ENCODE results near the gene ADAMTSL3. TPM values are rescaled to one million over a fixed set of nuclear protein-coding genes. Genes with fewer than 3 reads are reported as not detected.
A peak's percentile ranks its signal among the peaks of the same experiment; 100 is the strongest.
"Not testable (repeated sequence)": the region's sequence is repeated elsewhere in the genome, so short reads cannot be mapped to it uniquely, and the experiment has no call there.

Gene ADAMTSL3
- total RNA-seq, 4 donors from 2014 or later = 16.2 to 19.7 (median 19.3) TPM

DNA sequence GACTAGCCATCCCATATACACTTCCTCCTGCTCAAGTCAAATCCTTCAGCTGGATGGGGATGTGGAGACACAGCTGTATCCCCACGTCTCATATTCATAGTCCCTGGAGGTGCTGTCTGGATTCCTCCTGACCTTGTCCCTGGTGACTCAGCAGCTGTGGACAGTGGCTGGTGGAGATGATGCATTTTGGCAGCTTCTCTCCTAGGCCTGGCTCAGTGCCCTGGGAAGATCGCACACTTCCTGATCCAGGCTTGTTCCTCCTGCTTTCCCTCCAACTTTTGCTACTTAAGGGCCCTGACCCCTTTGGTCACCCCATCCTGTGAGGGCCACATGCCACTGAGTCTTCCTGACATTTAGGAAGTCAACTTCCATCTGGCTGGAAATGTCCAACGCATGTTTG lies 44.4 kb downstream of the ADAMTSL3 start:
- 71 to 74% methylated on average over 3 of the region's 3 CpGs for WGBS, 2 donors
- no peaks in the 10 kb centered on the region for H3K27me3 ChIP-seq
- H3K4me3 ChIP-seq = no peak overlapping the region
- DNase-seq (ENCODE audit: low spot score in 2 of 2) = peak in 1 of 2 donors; percentile 16
- H3K9me3 ChIP-seq = no peaks in the 10 kb centered on the region
- H3K27ac ChIP-seq = no peak overlapping the region
- H3K36me3 ChIP-seq = no peaks in the 10 kb centered on the region
- peaks cover 0 to 23% (median 2%) of the 10 kb centered on the region in 4 donors for H3K4me1 ChIP-seq
- TF ChIP-seq EP300 (IDR thresholded peaks at IDR 0.05) (no peak), POLR2A (IDR thresholded peaks at IDR 0.05) (no peak)
- TF ChIP-seq, protein P1, sequence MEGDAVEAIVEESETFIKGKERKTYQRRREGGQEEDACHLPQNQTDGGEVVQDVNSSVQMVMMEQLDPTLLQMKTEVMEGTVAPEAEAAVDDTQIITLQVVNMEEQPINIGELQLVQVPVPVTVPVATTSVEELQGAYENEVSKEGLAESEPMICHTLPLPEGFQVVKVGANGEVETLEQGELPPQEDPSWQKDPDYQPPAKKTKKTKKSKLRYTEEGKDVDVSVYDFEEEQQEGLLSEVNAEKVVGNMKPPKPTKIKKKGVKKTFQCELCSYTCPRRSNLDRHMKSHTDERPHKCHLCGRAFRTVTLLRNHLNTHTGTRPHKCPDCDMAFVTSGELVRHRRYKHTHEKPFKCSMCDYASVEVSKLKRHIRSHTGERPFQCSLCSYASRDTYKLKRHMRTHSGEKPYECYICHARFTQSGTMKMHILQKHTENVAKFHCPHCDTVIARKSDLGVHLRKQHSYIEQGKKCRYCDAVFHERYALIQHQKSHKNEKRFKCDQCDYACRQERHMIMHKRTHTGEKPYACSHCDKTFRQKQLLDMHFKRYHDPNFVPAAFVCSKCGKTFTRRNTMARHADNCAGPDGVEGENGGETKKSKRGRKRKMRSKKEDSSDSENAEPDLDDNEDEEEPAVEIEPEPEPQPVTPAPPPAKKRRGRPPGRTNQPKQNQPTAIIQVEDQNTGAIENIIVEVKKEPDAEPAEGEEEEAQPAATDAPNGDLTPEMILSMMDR (IDR thresholded peaks at IDR 0.05) = no peak

DNA sequence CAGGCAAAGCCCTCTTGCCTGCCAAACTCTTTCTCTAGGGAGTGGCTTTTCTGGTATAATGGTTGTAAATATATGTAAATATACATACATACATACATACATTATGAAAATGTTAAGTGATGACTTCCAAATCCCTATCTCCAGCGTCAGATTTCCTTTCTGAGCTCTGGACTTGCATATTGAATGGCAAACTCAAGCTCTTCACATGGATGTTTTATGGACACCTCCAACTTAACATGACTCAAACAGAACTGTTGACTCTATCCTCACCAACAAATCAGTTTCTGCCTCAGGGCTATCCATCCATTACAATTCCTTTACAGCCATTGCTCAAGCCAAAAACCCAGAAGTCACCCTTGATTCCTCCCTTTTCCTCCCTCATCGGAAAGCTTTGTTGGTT lies 45.1 kb downstream of the ADAMTSL3 start:
- DNase-seq (ENCODE audit: low spot score in 2 of 2) = no peak
- 63 to 78% methylated on average over 2 of the region's 2 CpGs for WGBS, 2 donors
- TF ChIP-seq EP300 (IDR thresholded peaks at IDR 0.05) = no peak

DNA sequence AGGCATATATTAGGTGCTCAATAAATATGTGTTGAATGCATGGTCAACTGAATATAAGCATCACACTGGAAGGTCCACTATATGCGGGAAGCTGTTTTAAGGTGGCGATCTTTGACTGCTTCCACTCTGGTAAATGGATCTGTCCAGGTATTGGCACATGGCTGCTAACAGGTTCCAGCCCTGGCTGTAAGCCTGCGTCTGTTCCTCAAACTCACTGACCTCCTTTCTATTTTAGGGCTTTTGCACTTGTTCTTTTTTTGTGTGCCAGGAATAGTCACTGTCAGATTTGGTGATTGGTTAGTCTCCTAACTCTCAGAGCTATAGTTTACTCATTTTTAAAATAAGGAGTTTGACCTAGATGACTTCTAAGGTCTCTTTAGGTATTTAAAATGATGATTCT lies 46.2 kb downstream of the ADAMTSL3 start:
- TF ChIP-seq EP300 (IDR thresholded peaks at IDR 0.05) (no peak), POLR2A (IDR thresholded peaks at IDR 0.05) (no peak)
- TF ChIP-seq, protein P1 (IDR thresholded peaks at IDR 0.05) = no peak
- no peak for DNase-seq (ENCODE audit: low spot score in 2 of 2)
- no peaks in the 10 kb centered on the region for H3K36me3 ChIP-seq
- H3K9me3 ChIP-seq = no peaks in the 10 kb centered on the region
- H3K27me3 ChIP-seq = no peaks in the 10 kb centered on the region
- H3K4me3 ChIP-seq = no peak overlapping the region
- WGBS, 2 donors = 92 to 96% methylated on average over 3 of the region's 3 CpGs
- peaks cover 0 to 12% (median 0%) of the 10 kb centered on the region in 4 donors for H3K4me1 ChIP-seq
- no peak overlapping the region for H3K27ac ChIP-seq

More for the DNA sequence above, 45.1 kb downstream of the ADAMTSL3 start:
- Histone ChIP-seq H3K27ac (no peak overlapping the region), H3K36me3 (no peaks in the 10 kb centered on the region), H3K4me3 (no peak overlapping the region), H3K27me3 (no peaks in the 10 kb centered on the region), H3K9me3 (no peaks in the 10 kb centered on the region), H3K4me1 (peaks cover 0 to 22% (median 2%) of the 10 kb centered on the region in 4 donors)

DNA sequence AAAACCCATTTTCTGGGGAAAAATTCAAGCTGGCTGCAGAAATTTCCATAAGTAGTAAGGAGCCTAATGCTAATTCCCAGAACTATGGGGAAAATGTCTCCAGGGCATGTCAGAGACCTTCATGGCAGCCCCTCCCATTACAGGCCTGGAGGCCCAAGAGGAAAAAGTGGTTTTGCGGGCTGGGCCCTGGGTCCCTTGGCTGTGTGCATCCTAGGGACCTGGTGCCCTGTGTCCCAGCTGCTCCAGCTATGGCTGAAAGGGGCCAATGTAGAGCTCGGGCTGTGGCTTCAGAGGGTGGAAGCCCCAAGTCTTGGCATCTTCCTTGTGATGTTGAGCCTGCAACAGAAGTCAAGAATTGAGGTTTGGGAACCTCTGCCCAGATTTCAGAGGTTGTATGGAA lies 48.4 kb downstream of the ADAMTSL3 start:
- not testable (repeated sequence) for H3K36me3 ChIP-seq; H3K9me3 ChIP-seq; H3K4me1 ChIP-seq; H3K4me3 ChIP-seq; DNase-seq (ENCODE audit: low spot score in 2 of 2); H3K27ac ChIP-seq; H3K27me3 ChIP-seq
- WGBS, 2 donors = 85 to 96% methylated on average over 2 of the region's 2 CpGs

DNA sequence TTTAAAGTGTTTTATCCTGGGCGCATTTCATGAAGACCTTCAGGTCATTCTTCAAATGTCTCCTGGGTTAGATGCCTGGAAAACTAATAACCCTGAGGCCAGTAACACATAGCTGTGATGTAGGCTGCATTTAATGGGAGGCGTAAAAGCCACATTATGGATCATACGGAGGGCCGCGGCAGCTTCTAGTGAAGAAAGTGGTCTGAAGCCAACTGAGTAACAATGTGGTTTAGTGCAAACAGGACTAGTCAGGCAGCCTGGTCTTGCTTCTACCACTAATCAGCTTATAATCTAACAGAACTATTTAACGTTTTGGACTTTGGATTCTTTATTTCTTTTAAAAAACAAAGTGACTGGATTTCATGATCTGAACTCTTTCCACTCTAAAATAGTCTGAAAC lies 54.4 kb downstream of the ADAMTSL3 start:
- no peaks in the 10 kb centered on the region for H3K9me3 ChIP-seq
- WGBS, 2 donors = 90 to 93% methylated on average over 6 of the region's 6 CpGs
- H3K4me1 ChIP-seq = peaks cover 0 to 10% (median 0%) of the 10 kb centered on the region in 4 donors
- DNase-seq (ENCODE audit: low spot score in 2 of 2) = no peak
- no peak overlapping the region for H3K4me3 ChIP-seq
- no peak overlapping the region for H3K27ac ChIP-seq
- no peak for TF ChIP-seq POLR2A (IDR thresholded peaks at IDR 0.05)
- TF ChIP-seq EP300 (IDR thresholded peaks at IDR 0.05) = no peak
- TF ChIP-seq, protein P1 (IDR thresholded peaks at IDR 0.05) = no peak
- H3K36me3 ChIP-seq = no peaks in the 10 kb centered on the region
- H3K27me3 ChIP-seq = no peaks in the 10 kb centered on the region

DNA sequence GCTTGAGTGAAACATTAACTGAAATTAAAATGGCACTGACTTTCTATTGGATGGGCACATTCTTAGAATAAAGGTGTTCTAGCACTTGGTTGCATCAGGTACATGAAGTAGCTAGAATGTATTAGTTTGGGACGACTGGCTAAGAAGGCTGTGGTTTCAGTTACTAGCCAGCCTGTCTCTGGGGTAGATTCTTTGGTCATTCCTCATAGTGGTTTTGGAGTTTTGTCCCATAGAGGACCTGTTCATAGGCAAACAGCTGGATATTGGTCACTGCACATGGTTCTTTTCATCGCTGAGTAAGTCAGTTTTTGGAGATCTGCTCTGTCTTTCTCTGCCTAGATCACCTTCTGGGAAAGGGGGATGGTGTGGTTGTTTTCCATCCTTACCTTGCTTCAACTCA lies 55.3 kb downstream of the ADAMTSL3 start:
- H3K9me3 ChIP-seq = no peaks in the 10 kb centered on the region
- H3K36me3 ChIP-seq = no peaks in the 10 kb centered on the region
- peaks cover 0 to 16% (median 0%) of the 10 kb centered on the region in 4 donors for H3K4me1 ChIP-seq
- no peak overlapping the region for H3K27ac ChIP-seq
- DNase-seq (ENCODE audit: low spot score in 2 of 2) = no peak
- no peaks in the 10 kb centered on the region for H3K27me3 ChIP-seq
- TF ChIP-seq EP300 (IDR thresholded peaks at IDR 0.05) = no peak
- no peak for TF ChIP-seq POLR2A (IDR thresholded peaks at IDR 0.05)
- TF ChIP-seq, protein P1 (IDR thresholded peaks at IDR 0.05) = no peak
- 85 to 100% methylated on average over 2 of the region's 2 CpGs for WGBS, 2 donors
- H3K4me3 ChIP-seq = no peak overlapping the region
